MM.1S (cell line): Measurements from ENCODE around the gene SIK2.

Experiments
- EZH2 ChIP-seq: fragments of 300-600 bp; sonication (generic); optimal IDR thresholded peaks from 2 replicates; pipeline ENCODE3; 2017; ENCODE audit warnings: low read depth, mild to moderate bottlenecking, antibody characterized with exemption, low read length, mixed read lengths
- EZH2phosphoT487 ChIP-seq: fragments of 300-600 bp; sonication (generic); IDR thresholded peaks from 2 replicates; pipeline ENCODE4 v1.6.1; 2018; ENCODE audit warnings: antibody characterized with exemption, low read length
- TF ChIP-seq, protein P1 (sequence below): fragments of 300-600 bp; sonication (generic); IDR thresholded peaks from 2 replicates; pipeline ENCODE4 v1.5.1; 2016; ENCODE audit warnings: antibody characterized with exemption, low read length, mixed read lengths

DNA sequence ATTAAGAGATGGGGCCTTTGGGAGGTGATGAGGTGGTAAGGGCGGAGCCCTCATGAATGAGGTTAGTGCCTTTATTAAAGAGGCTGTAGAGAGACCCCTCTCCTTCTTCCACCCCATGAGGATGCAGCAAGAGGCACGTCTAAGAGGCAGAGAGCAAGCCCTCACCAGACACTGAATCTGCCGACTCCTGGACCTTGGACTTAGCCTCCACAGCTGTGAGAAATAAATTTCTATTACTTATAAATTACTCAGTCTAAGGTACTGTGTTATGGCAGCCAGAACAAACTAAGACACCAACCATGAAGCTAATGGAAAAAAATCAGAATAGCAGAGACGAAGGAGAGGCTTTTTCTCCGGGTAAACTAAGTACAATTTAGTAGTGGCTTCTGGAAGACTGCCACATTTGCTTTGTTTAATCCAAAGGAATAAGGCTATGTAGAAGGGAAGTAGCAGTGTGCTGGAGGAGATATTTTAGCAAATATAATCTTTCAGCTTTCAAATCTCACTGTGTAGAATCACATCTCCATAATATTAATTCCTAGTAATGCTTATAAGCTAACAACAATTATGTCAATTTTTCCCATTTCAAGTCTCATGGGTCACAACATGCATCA, 12.3 kb upstream of the SIK2 start:
- TF ChIP-seq EZH2 (no peak), EZH2phosphoT487 (no peak)
- TF ChIP-seq, protein P1, sequence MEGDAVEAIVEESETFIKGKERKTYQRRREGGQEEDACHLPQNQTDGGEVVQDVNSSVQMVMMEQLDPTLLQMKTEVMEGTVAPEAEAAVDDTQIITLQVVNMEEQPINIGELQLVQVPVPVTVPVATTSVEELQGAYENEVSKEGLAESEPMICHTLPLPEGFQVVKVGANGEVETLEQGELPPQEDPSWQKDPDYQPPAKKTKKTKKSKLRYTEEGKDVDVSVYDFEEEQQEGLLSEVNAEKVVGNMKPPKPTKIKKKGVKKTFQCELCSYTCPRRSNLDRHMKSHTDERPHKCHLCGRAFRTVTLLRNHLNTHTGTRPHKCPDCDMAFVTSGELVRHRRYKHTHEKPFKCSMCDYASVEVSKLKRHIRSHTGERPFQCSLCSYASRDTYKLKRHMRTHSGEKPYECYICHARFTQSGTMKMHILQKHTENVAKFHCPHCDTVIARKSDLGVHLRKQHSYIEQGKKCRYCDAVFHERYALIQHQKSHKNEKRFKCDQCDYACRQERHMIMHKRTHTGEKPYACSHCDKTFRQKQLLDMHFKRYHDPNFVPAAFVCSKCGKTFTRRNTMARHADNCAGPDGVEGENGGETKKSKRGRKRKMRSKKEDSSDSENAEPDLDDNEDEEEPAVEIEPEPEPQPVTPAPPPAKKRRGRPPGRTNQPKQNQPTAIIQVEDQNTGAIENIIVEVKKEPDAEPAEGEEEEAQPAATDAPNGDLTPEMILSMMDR: no peak
